WERI-Rb-1 (cell line): ENCODE results near the gene LAMA4.

Source experiments
- DNase-seq: peaks from one replicate; pipeline ENCODE4 v3.0.0-alpha.2; 2020
- H3K27ac ChIP-seq: fragments of 250-450 bp; sonication (Bioruptor Pico); 2 replicates; pipeline ENCODE4 v1.5.1; 2020; ENCODE audit warnings: mild to moderate bottlenecking, moderate library complexity
- H3K27me3 ChIP-seq: fragments of 250-450 bp; sonication (Bioruptor Pico); 2 replicates; pipeline ENCODE4 v1.5.1; 2021; ENCODE audit warnings: mild to moderate bottlenecking, low read depth, moderate library complexity; ENCODE audit not compliant: insufficient read depth, severe bottlenecking
- H3K36me3 ChIP-seq: fragments of 250-450 bp; sonication (Bioruptor Pico); 2 replicates; pipeline ENCODE4 v1.5.1; 2020; ENCODE audit warnings: mild to moderate bottlenecking, moderate library complexity
- H3K4me3 ChIP-seq: 2 replicates; pipeline ENCODE4 v1.5.1; 2011; ENCODE audit warnings: low read depth, mild to moderate bottlenecking, control low read depth, low read length
- H3K9me3 ChIP-seq: fragments of 250-450 bp; sonication (Bioruptor Pico); 2 replicates; pipeline ENCODE4 v1.5.1; 2021; ENCODE audit warnings: mild to moderate bottlenecking, moderate library complexity; ENCODE audit not compliant: severe bottlenecking
- TF ChIP-seq, protein P1 (sequence below): IDR thresholded peaks from 2 replicates; pipeline ENCODE4 v1.5.1; 2011; ENCODE audit warnings: low read depth, mild to moderate bottlenecking, control low read depth, inconsistent platforms, low read length

Gene LAMA4

DNA sequence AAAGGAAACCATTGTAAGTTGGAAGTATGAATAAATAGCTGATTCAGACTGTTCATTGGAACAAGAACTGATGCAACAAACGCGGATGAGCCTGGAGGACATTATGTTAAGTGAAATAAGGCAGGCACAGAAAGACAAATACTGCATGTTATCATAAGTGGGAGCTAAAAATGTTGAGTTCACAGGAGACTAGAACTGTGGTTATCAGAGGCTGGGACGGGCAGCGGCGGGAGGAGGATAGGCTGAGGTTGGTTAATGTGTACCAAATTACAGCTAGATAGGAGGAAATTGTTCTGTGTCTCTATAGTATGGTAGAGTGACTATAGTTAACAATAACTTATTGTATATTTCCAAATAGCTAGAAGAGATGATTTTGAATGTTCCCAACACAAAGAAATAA lies 126.2 kb downstream of the LAMA4 start:
- no peak overlapping the region for H3K4me3 ChIP-seq
- H3K36me3 ChIP-seq: no peaks in the 10 kb centered on the region
- TF ChIP-seq, protein P1, sequence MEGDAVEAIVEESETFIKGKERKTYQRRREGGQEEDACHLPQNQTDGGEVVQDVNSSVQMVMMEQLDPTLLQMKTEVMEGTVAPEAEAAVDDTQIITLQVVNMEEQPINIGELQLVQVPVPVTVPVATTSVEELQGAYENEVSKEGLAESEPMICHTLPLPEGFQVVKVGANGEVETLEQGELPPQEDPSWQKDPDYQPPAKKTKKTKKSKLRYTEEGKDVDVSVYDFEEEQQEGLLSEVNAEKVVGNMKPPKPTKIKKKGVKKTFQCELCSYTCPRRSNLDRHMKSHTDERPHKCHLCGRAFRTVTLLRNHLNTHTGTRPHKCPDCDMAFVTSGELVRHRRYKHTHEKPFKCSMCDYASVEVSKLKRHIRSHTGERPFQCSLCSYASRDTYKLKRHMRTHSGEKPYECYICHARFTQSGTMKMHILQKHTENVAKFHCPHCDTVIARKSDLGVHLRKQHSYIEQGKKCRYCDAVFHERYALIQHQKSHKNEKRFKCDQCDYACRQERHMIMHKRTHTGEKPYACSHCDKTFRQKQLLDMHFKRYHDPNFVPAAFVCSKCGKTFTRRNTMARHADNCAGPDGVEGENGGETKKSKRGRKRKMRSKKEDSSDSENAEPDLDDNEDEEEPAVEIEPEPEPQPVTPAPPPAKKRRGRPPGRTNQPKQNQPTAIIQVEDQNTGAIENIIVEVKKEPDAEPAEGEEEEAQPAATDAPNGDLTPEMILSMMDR: no peak
- H3K27ac ChIP-seq: no peak overlapping the region
- H3K27me3 ChIP-seq: no peaks in the 10 kb centered on the region
- no peak for DNase-seq
- H3K9me3 ChIP-seq: no peaks in the 10 kb centered on the region

DNA sequence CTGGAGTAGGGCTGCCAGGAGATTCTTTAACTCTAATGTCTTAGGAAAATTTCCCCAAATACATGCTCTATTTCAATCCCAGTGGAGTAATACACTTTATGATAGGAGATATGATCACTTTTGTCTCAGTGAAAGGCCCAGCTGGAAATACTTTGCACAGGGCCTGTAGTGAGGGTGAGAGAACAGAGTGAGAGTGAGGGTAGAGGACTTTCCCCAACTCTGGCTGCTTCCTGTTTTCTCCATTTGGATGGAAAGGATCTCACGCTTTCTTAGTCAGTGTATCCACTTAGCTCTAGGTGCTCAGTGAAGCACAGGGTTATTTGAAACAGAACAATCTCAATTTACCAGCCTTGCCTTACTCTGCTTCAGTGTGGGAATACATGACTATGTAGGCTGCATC lies 130.4 kb downstream of the LAMA4 start:
- peak overlapping the region; percentile 37; the same call in 1 of the 2 replicates for H3K27ac ChIP-seq
- no peaks in the 10 kb centered on the region for H3K27me3 ChIP-seq
- H3K9me3 ChIP-seq: no peaks in the 10 kb centered on the region
- TF ChIP-seq, protein P1: no peak
- no peak overlapping the region for H3K4me3 ChIP-seq
- no peak for DNase-seq
- no peaks in the 10 kb centered on the region for H3K36me3 ChIP-seq

DNA sequence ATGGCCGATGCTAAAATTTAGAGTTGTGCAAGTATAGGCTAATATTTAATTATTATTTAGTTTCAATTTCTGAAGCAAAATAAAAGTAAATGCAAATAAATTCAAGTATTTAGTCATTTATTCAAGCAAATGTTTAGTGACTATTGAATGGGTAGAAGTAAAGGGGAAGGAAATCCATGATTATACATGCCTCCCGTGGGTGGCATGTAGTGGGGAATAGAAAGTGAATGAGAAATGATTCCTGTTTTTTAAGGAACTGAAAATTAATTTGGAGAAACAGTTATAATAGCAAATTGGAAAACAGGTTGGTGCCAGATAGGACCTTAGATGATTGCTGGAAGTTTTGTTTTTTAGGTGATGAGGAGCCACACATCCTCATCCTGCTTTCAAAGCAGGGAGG lies 131.6 kb downstream of the LAMA4 start:
- peak overlapping the region; percentile 37; the same call in 1 of the 2 replicates for H3K27ac ChIP-seq
- no peaks in the 10 kb centered on the region for H3K9me3 ChIP-seq
- H3K4me3 ChIP-seq: no peak overlapping the region
- no peaks in the 10 kb centered on the region for H3K27me3 ChIP-seq
- H3K36me3 ChIP-seq: no peaks in the 10 kb centered on the region
- TF ChIP-seq, protein P1: no peak
- DNase-seq: no peak

DNA sequence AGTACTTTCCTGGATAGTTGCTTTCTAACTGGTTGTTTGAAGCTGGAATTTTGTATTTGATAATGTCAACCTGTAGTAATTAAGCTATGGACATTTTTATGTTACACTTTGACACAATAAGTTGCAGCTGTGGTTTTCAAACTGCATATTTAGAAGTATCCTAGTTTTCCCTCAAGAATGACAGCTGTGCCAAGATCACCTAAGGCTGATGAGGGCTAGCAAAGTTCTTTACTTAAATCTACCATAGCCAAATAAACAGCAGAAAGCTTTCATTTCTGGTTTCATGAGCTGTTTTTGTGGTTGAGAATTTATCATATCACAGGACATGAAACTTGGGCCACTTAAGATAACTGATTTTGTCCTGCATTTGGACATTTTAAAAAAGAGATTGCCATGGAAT lies 136.3 kb downstream of the LAMA4 start:
- H3K9me3 ChIP-seq: no peaks in the 10 kb centered on the region
- no peak overlapping the region for H3K4me3 ChIP-seq
- no peaks in the 10 kb centered on the region for H3K27me3 ChIP-seq
- TF ChIP-seq, protein P1: no peak
- DNase-seq: no peak
- no peaks in the 10 kb centered on the region for H3K36me3 ChIP-seq
- no peak overlapping the region for H3K27ac ChIP-seq

DNA sequence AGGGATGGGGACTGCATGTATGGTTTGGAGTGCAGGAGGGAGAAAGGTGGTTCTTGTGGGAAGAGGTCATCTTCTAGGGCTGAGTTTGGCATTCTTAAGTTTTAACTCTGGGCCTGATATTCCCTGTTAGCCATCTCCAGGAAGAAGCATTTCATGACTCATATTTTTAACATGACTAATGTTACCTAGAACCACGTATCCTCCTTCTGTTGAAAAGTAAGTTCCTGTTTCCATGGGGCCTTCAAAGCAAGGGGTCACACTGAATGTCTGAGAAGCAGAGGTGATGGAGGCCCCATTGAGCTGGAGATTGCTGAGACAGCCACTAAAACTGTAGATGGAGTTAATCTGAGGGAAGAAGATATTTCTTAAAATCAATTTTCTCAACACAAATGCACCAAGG lies 136.8 kb downstream of the LAMA4 start:
- DNase-seq: no peak
- no peaks in the 10 kb centered on the region for H3K27me3 ChIP-seq
- no peaks in the 10 kb centered on the region for H3K9me3 ChIP-seq
- H3K4me3 ChIP-seq: no peak overlapping the region
- no peaks in the 10 kb centered on the region for H3K36me3 ChIP-seq
- no peak overlapping the region for H3K27ac ChIP-seq
- TF ChIP-seq, protein P1: no peak

DNA sequence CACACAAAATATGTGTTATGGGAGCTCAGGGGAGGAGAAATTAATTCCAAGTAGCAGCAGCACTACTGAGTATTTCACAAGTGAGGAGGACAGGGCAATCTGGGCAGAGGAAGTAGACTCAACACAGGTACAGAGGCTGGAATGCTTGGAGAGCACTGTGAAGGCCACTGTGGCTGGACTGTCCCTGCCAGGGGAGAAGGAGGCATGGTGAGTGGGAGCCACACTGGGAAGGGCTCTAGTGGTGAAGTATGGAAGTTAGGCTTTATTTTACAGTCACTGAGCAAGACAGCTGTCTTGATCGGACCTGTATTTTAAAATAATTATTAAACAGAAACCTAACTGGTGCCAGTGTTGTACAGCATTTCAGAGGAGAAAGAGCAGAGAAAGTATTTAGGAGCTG lies 138.1 kb downstream of the LAMA4 start:
- H3K4me3 ChIP-seq: no peak overlapping the region
- TF ChIP-seq, protein P1: peak; percentile 20; the same call in 1 of the 2 replicates
- no peaks in the 10 kb centered on the region for H3K9me3 ChIP-seq
- no peaks in the 10 kb centered on the region for H3K27me3 ChIP-seq
- no peak for DNase-seq
- H3K36me3 ChIP-seq: no peaks in the 10 kb centered on the region
- H3K27ac ChIP-seq: no peak overlapping the region
